Activated naive CD4-positive, alpha-beta T cell treated with anti-CD3 and anti-CD28 coated beads for 36 hours (primary cell): ENCODE data around the gene MTCL1. TPM values are rescaled to one million over a fixed set of nuclear protein-coding genes. Genes with fewer than 3 reads are reported as not detected.

Source experiments
- CTCF ChIA-PET: fragments of 350-600 bp; sonication (Branson Sonifier 250); formaldehyde crosslinking; loops from one replicate; lab custom pipeline; 2021; ENCODE audit warnings: antibody characterized with exemption; lab: Charles Lee
- DNase-seq: peaks from one replicate; pipeline ENCODE4 v3.0.0-alpha.2; 2020
- H3K27ac Mint-ChIP-seq: one replicate; pipeline ENCODE4 v1.8.0; 2021; ENCODE audit warnings: mild to moderate bottlenecking, mixed read lengths
- H3K27me3 Mint-ChIP-seq: one replicate; pipeline ENCODE4 v1.8.0; 2021; ENCODE audit warnings: low read depth, mixed read lengths
- H3K36me3 Mint-ChIP-seq: one replicate; pipeline ENCODE4 v1.8.0; 2021; ENCODE audit warnings: low read depth, mixed read lengths
- H3K4me1 Mint-ChIP-seq: one replicate; pipeline ENCODE4 v1.8.0; 2021; ENCODE audit warnings: low read depth, mixed read lengths
- H3K4me3 Mint-ChIP-seq: one replicate; pipeline ENCODE4 v1.8.0; 2021; ENCODE audit warnings: mild to moderate bottlenecking, moderate library complexity, mixed read lengths
- H3K9me3 Mint-ChIP-seq: one replicate; pipeline ENCODE4 v1.8.0; 2021; ENCODE audit warnings: mixed read lengths
- intact Hi-C: fragments of 100-400 bp; cut with micrococcal nuclease; formaldehyde crosslinking; loops from one replicate; pipeline ENCODE4 v1.15.1; 2023
- total RNA-seq, 2 experiments: library from RNA; stranded (reverse); gene quantifications; one replicate each; pipeline ENCODE4 v1.2.3, GENCODE V29; 2021

The MTCL1 gene
- total RNA-seq, 2 experiments from 2014 or later: 0.15 to 0.31 TPM

DNA sequence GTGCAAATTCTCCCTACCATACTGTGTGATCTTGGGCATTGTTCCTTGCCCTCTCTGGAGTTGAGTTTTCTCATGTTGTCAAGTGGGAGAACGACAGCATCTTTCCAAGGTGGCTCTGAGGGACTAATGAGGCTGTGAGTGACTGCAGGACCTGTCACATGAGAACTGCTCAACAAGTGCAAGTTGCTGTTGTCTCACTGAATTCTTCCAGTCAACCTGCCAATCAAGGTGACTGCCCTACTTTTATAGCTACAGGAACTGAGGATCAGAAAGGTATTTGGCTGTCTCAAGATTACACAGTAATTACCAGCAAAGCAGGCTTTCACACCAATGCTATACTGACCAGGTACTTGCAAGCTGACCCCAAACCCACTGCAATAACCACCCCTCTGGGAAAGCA is 137.6 kb downstream of the MTCL1 start:
- Mint-ChIP-seq H3K9me3 (no peaks in the 10 kb centered on the region), H3K27me3 (no peaks in the 10 kb centered on the region), H3K36me3 (no peaks in the 10 kb centered on the region), H3K27ac (no peak overlapping the region), H3K4me3 (no peak overlapping the region), H3K4me1 (no peaks in the 10 kb centered on the region)
- intact Hi-C loops: no loop called here
- CTCF ChIA-PET: interaction anchor here (1.2 kb wide), 1 partner anchor 189 kb away, joined by 4 read pairs; no protein-coding TSS in a partner anchor
- no peak for DNase-seq

DNA sequence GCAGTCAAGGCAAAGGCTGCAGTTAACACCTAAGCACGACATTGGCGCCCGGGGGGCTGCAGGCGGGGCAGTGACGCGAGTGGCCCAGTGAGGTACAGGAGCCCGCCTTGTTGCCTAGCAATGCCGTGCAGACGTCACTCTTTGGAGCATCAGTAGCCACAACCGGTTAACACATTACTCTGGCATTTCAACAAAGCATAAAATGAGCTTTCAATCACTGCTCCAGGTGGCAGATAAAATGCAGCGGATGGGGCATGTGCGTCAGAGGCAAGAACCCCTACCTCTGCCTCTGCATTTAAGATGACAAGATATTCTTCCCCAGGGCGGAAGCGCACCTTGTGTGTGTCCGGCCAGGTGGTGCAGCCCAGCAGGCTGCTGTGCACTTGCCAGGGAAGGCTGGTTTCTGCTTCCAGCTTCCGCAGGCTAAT is 139.4 kb downstream of the MTCL1 start:
- H3K27me3 Mint-ChIP-seq: no peaks in the 10 kb centered on the region
- no peak overlapping the region for H3K4me3 Mint-ChIP-seq
- no peaks in the 10 kb centered on the region for H3K36me3 Mint-ChIP-seq
- no peak for DNase-seq
- CTCF ChIA-PET: interaction anchor here (0.9 kb wide), 1 partner anchor 28 kb away, joined by 4 read pairs; no protein-coding TSS in a partner anchor
- intact Hi-C loops: no loop called here
- H3K9me3 Mint-ChIP-seq: no peaks in the 10 kb centered on the region
- H3K4me1 Mint-ChIP-seq: no peaks in the 10 kb centered on the region
- H3K27ac Mint-ChIP-seq: no peak overlapping the region

DNA sequence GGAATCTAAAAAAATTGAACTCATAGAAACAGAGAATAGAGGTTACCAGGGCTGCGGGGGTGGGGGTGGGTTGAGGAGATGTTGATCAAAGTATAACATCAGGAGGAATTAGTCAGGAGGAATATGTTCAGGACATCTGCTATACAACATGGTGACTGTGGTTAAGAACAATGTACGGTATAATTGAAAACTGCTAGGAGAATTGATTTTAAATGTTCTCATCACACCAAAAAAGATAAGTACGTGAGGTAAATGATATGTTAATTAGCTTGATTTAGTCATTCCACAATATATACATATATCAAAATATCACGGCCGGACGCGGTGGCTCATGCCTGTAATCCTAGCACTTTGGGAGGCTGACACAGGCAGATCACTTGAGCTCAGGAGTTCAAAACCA is 140.2 kb downstream of the MTCL1 start:
- Mint-ChIP-seq H3K27me3 (no peaks in the 10 kb centered on the region), H3K9me3 (peaks cover 3% of the 10 kb centered on the region), H3K27ac (no peak overlapping the region), H3K4me1 (no peaks in the 10 kb centered on the region), H3K4me3 (no peak overlapping the region), H3K36me3 (no peaks in the 10 kb centered on the region)
- intact Hi-C loops: no loop called here
- DNase-seq: no peak
- CTCF ChIA-PET: interaction anchor here (0.6 to 0.7 kb wide), 2 partner anchors 10 to 20 kb away, joined by 3 read pairs; no protein-coding TSS in a partner anchor

DNA sequence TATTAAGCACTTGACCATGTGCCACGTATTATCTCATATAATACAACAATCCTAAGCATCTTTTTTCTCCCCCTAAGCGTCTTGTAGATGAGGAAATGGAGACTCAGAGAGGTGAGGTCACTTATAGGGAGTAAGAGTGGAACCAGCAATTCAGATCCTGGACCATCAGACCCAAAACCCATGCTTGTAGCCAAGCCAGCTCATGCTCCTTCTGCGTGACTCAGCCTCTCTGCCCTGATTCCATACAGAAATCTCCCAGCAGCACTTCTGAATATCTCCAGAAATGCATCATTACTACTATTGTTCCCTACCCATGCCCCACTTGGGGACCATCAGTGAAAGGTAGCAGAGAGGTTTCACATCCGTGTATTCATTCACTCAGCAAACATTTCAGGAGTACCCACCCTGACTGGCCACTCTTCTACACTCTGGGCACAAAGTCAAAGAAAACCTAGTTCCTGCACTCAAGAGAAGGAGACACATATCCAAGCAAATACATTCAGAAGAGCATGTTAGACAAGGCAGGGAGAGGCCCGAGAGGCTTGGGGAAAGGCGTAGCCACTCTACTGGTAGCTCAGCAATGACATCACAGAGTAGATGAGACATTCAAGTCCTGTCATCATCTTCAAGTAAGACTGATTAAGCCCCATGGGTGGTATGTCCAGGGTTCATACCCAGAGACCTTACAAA is 141.9 kb downstream of the MTCL1 start:
- Mint-ChIP-seq H3K4me3 (no peak overlapping the region), H3K4me1 (no peaks in the 10 kb centered on the region), H3K36me3 (no peaks in the 10 kb centered on the region), H3K27me3 (no peaks in the 10 kb centered on the region), H3K9me3 (peaks cover 3% of the 10 kb centered on the region), H3K27ac (no peak overlapping the region)
- intact Hi-C loops: no loop called here
- no peak for DNase-seq
- CTCF ChIA-PET: no interaction called here

DNA sequence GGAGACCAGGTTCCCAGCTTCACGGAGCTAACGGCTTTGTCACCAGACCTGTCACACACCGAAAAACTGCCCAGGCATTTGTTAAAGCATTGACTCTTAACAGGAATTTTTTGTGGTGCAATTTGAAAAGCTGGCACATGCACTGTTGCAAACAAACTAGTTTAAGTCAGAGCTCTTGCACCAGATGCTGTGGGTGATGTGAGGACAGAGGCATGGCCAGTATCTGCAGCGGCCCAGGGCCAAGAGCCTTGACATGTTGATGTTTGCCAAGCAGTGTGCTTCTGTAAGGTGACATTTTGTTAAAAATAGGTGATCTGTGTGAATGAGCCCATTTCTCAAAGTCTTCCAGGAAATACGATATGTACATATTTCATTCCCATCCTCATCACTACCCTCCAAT is 142.5 kb downstream of the MTCL1 start:
- DNase-seq: no peak
- Mint-ChIP-seq H3K4me1 (no peaks in the 10 kb centered on the region), H3K27me3 (no peaks in the 10 kb centered on the region), H3K36me3 (no peaks in the 10 kb centered on the region), H3K4me3 (no peak overlapping the region), H3K27ac (no peak overlapping the region), H3K9me3 (peaks cover 3% of the 10 kb centered on the region)
- CTCF ChIA-PET: no interaction called here
- intact Hi-C loops: no loop called here

DNA sequence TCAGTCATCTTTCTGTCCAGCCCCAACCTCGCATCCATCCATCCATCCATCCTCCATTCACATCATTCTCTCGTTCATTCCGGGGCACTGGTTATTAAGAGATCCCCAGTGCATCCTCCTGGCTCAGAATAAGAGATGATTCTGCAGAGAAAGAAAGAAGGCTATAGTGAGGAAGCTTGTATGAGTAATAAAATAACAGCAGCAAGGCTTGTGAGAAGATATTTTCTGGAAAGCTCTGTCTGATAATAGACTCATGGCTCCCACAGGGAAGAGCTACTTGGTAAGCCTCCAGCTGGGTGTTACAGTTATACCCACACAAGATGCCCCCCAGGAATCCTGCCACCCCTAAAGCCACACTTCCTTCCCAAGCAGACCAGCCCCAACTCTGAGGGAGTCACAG is 143.2 kb downstream of the MTCL1 start:
- no peaks in the 10 kb centered on the region for H3K27me3 Mint-ChIP-seq
- intact Hi-C loops: no loop called here
- no peak overlapping the region for H3K27ac Mint-ChIP-seq
- CTCF ChIA-PET: no interaction called here
- no peaks in the 10 kb centered on the region for H3K4me1 Mint-ChIP-seq
- H3K4me3 Mint-ChIP-seq: no peak overlapping the region
- no peak for DNase-seq
- no peaks in the 10 kb centered on the region for H3K36me3 Mint-ChIP-seq
- peaks cover 3% of the 10 kb centered on the region for H3K9me3 Mint-ChIP-seq

DNA sequence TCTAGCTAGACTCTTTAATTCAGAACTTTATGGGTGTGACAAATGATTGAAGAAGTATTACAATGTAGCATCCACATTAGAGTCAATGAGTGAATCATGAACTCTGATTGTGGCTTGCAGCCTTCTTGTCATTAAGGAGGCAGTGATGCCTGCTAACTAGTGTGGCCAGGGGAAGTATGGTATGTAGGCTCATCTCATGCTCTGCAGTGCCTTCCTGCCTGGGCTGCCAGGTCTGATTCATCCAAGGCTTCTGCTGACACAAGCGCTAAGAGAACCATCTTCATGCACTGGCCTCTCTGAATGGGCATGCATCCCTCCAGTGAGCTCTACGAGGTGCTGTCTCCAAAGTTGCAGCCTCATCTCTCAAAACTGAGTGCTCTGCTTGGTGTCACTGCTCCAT is 144.3 kb downstream of the MTCL1 start:
- H3K36me3 Mint-ChIP-seq: no peaks in the 10 kb centered on the region
- peaks cover 3% of the 10 kb centered on the region for H3K9me3 Mint-ChIP-seq
- no peak overlapping the region for H3K4me3 Mint-ChIP-seq
- H3K27me3 Mint-ChIP-seq: no peaks in the 10 kb centered on the region
- H3K4me1 Mint-ChIP-seq: no peaks in the 10 kb centered on the region
- no peak overlapping the region for H3K27ac Mint-ChIP-seq
- no peak for DNase-seq
- CTCF ChIA-PET: interaction anchor here (1.2 kb wide), 1 partner anchor 83 kb away, joined by 3 read pairs; no protein-coding TSS in a partner anchor
- intact Hi-C loops: no loop called here

DNA sequence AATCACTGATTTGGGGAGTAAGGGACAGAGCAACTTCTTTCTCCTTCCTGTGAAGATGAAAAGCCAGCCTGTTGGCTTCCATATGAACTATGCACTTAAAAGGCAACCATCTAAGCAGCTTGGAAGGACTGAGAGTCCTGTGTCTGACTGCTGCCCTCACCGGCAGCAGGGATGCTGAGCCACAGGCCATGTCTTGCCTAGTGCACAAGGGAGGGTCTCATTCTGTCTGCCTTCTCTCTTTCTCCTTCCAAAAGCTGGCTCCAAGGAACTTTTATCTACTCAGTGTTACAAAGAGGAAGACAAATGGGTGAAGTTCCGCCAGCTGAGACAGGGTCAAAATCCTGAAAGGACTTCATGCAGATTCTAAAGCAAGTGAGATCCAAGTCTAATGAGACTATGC is 146.3 kb downstream of the MTCL1 start:
- H3K27me3 Mint-ChIP-seq: no peaks in the 10 kb centered on the region
- H3K27ac Mint-ChIP-seq: no peak overlapping the region
- H3K9me3 Mint-ChIP-seq: peaks cover 3% of the 10 kb centered on the region
- no peak overlapping the region for H3K4me3 Mint-ChIP-seq
- no peaks in the 10 kb centered on the region for H3K36me3 Mint-ChIP-seq
- no peaks in the 10 kb centered on the region for H3K4me1 Mint-ChIP-seq
- CTCF ChIA-PET: interaction anchor here (0.7 kb wide), 1 partner anchor 10 kb away, joined by 3 read pairs; no protein-coding TSS in a partner anchor
- intact Hi-C loops: no loop called here
- DNase-seq: no peak

DNA sequence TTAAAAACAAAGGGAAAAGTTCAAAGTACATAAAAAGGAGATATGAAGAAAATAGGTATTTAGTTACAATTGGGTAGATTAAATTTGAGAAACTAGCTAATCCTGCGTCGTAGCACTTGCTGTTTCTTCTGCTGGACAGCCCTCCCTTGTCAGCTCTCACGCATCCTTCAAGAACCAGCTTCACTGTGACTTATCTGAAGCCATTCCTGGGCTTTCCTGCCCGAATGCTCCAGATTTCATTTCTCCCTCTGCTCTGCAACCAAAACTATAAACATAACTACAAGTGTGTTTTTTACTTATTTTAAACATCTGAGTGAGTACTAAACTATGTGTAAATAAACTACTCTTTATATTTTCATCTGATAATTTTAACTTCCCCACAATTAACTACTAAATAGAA is 149.2 kb downstream of the MTCL1 start:
- intact Hi-C loops: no loop called here
- no peaks in the 10 kb centered on the region for H3K27me3 Mint-ChIP-seq
- no peak overlapping the region for H3K27ac Mint-ChIP-seq
- CTCF ChIA-PET: no interaction called here
- no peak overlapping the region for H3K4me3 Mint-ChIP-seq
- no peaks in the 10 kb centered on the region for H3K36me3 Mint-ChIP-seq
- no peak for DNase-seq
- peaks cover 3% of the 10 kb centered on the region for H3K9me3 Mint-ChIP-seq
- H3K4me1 Mint-ChIP-seq: no peaks in the 10 kb centered on the region

DNA sequence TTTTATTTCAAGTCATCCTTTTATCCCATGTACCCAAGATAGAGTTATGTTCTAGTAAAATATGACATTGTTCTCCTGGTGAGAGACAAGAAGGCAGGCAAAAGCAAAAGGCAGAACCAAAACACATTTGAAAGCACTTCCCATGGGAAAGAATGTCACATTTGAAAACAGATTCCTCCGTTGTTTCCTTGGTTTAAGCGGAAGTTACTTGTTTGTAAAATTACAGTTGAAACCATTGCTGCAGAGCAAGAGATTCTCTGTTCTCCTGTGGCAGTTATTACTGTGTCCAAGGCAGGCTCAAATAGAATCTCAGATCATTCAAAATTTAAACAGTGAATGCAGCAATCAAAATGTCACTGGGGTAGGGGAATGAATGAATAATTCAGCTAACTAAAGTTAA is 149.6 kb downstream of the MTCL1 start:
- CTCF ChIA-PET: no interaction called here
- Mint-ChIP-seq H3K36me3 (no peaks in the 10 kb centered on the region), H3K27ac (no peak overlapping the region), H3K4me1 (no peaks in the 10 kb centered on the region), H3K27me3 (no peaks in the 10 kb centered on the region), H3K9me3 (peaks cover 2% of the 10 kb centered on the region), H3K4me3 (no peak overlapping the region)
- no peak for DNase-seq
- intact Hi-C loops: no loop called here

DNA sequence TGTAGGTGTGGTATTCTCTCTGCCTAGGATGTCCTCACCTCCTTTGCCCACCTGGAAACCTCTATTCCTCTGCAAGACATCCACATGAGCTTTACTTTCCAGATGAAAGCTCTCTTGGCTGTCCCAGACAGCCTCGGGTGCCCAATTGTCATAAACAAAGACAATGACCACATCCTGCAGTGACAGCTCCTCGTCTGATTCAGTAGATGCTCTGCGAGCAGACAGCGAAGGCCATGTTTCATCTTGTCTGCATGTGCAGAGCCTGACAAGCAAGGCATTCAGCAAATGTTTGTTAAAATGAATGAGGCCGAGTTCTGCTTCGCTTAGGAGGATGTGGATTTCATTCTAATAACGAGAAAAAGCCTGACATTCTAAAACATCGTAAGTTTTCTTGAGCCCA is 150.9 kb downstream of the MTCL1 start:
- Mint-ChIP-seq H3K36me3 (no peaks in the 10 kb centered on the region), H3K4me1 (no peaks in the 10 kb centered on the region), H3K27ac (no peak overlapping the region), H3K27me3 (no peaks in the 10 kb centered on the region), H3K4me3 (no peak overlapping the region), H3K9me3 (no peaks in the 10 kb centered on the region)
- no peak for DNase-seq
- CTCF ChIA-PET: interaction anchor here (0.6 kb wide), 1 partner anchor 293 kb away, joined by 3 read pairs; no protein-coding TSS in a partner anchor
- intact Hi-C loops: no loop called here

DNA sequence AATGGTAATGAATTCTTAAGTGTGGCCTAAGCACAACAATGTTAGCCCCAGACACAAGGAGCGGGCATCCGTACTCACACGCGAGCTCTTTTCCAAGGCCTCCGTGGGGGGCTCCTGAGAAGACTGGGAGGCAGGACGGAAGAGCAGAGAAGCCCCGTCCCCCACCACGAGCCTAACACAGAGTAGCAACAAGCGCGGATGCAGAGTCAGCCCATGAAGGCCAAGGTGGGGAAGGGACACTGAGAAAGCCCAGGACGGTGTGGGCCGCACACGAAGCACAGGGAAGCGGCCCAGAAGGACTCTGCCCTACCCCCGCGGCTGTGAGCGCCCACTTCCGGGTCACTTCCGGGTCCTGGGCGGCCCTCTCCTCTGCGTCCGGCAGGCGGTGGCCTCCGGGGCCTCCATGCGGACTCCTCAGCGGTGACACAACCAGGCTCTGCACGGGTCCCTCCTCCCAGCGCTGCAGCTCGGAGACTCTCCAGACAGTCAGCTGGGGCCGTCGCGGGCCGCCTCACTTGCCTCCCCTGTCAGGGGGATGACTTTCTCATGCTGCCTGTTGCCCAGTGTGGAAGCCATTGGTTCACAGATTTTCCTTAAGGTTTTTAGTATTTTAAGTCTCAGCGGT is 151.5 kb downstream of the MTCL1 start:
- no peaks in the 10 kb centered on the region for H3K36me3 Mint-ChIP-seq
- no peak overlapping the region for H3K27ac Mint-ChIP-seq
- CTCF ChIA-PET: no interaction called here
- no peaks in the 10 kb centered on the region for H3K27me3 Mint-ChIP-seq
- no peak overlapping the region for H3K4me3 Mint-ChIP-seq
- no peaks in the 10 kb centered on the region for H3K4me1 Mint-ChIP-seq
- no peak for DNase-seq
- intact Hi-C loops: no loop called here
- H3K9me3 Mint-ChIP-seq: no peaks in the 10 kb centered on the region

DNA sequence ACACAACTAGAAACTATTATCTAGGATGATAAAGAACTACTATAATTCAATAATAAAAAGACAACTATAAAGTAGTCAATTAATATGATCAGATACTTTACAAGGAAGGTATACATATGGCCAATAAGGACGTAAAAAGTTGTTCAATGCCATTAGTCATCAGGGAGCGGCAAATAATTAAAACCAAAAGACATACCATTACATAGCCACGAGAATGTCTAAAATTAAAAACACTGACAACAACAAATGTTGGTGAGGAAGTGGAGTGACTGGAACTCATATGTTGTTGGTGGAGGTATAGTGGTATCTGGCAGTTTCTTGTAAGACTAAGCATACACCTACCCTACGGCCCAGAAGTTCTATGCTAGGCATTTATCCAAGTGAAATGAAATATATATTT is 152.4 kb downstream of the MTCL1 start:
- no peaks in the 10 kb centered on the region for H3K36me3 Mint-ChIP-seq
- H3K27me3 Mint-ChIP-seq: no peaks in the 10 kb centered on the region
- CTCF ChIA-PET: no interaction called here
- H3K9me3 Mint-ChIP-seq: no peaks in the 10 kb centered on the region
- intact Hi-C loops: no loop called here
- DNase-seq: no peak
- no peaks in the 10 kb centered on the region for H3K4me1 Mint-ChIP-seq
- no peak overlapping the region for H3K27ac Mint-ChIP-seq
- H3K4me3 Mint-ChIP-seq: no peak overlapping the region
